Endothelial cell of coronary artery (primary cell): ENCODE results near the gene TMEM147. TPM values are rescaled to one million over a fixed set of nuclear protein-coding genes. Genes with fewer than 3 reads are reported as not detected.

Experiments used
- total RNA-seq: library from RNA; depleted of rRNA; stranded (reverse); fragments of >200 nt; gene quantifications from 2 replicates; pipeline ENCODE4 v1.2.3, GENCODE V29; 2014

Gene TMEM147
- 72.9 and 73.4 TPM in 2 replicates for total RNA-seq

GRCh38 chr19:35545001-35545854 is at the start of gene TMEM147:
Gene TMEM147, plus strand, starts transcription at chr19:35545626. Its CDS starts 114 bp downstream, at chr19:35545740.

GRCh38 chr19:35513628-35514281 is 31.7 kb upstream of the TMEM147 start, which contains the start of gene DMKN:
Gene DMKN, minus strand, starts transcription at chr19:35513649. Its CDS starts 174 bp downstream, at chr19:35513475.

GRCh38 chr19:35528218-35529038 is 17.0 kb upstream of the TMEM147 start, which contains the start of gene SBSN:
Gene SBSN, minus strand, starts transcription at chr19:35528311. Its CDS starts 30 bp downstream, at chr19:35528281.

GRCh38 chr19:35533201-35533821 is 12.1 kb upstream of the TMEM147 start, which contains the start of gene GAPDHS:
Gene GAPDHS, plus strand, starts transcription at chr19:35533456. Its CDS starts 72 bp downstream, at chr19:35533528.

GRCh38 chr19:35563207-35563829 is 17.9 kb downstream of the TMEM147 start, which contains the start of gene ATP4A:
Gene ATP4A, minus strand, starts transcription at chr19:35563658. Its CDS starts 29 bp downstream, at chr19:35563629.

GRCh38 chr19:35585848-35586247 is 40.4 kb downstream of the TMEM147 start, which contains the start of gene PMIS2:
Gene PMIS2, plus strand, starts transcription at chr19:35586173. Its CDS starts 87 bp downstream, at chr19:35586260.

Other genes with a start within 250 kb of the TMEM147 start
- gene CD22, start 216.4 kb upstream of the TMEM147 start, total RNA-seq, result not detected in 2 replicates
- gene FFAR1, start 197.7 kb upstream of the TMEM147 start, total RNA-seq, result not detected in 2 replicates
- gene FFAR3, start 187.2 kb upstream of the TMEM147 start, total RNA-seq, result not detected in 2 replicates
- not detected in 2 replicates for gene GPR42, start 174.6 kb upstream of the TMEM147 start, total RNA-seq
- not detected in 2 replicates for gene FFAR2, start 97.4 kb upstream of the TMEM147 start, total RNA-seq
- not detected in 2 replicates for gene KRTDAP, start 55.2 kb upstream of the TMEM147 start, total RNA-seq
- gene DMKN, start 32.0 kb upstream of the TMEM147 start, total RNA-seq, result not detected in 2 replicates
- gene SBSN, start 17.3 kb upstream of the TMEM147 start, total RNA-seq, result 0.09 TPM in 1 of 2 replicates, not detected in the other
- gene GAPDHS, start 12.2 kb upstream of the TMEM147 start, total RNA-seq, result not detected in 2 replicates
- not detected in 2 replicates for gene ATP4A, start 18.0 kb downstream of the TMEM147 start, total RNA-seq
- gene PMIS2, start 40.5 kb downstream of the TMEM147 start, total RNA-seq, result not detected in 2 replicates
- 6.5 and 6.7 TPM in 2 replicates for gene HAUS5, start 67.1 kb downstream of the TMEM147 start, total RNA-seq
- 35.3 and 36.1 TPM in 2 replicates for gene RBM42, start 83.4 kb downstream of the TMEM147 start, total RNA-seq
- 0.09 and 0.18 TPM in 2 replicates for gene ETV2, start 96.1 kb downstream of the TMEM147 start, total RNA-seq
- 365 and 476 TPM in 2 replicates for gene COX6B1, start 102.7 kb downstream of the TMEM147 start, total RNA-seq
- gene UPK1A, start 120.9 kb downstream of the TMEM147 start, total RNA-seq, result not detected in 2 replicates
- gene ZBTB32, start 158.9 kb downstream of the TMEM147 start, total RNA-seq, result not detected in 2 replicates
- gene KMT2B, start 172.4 kb downstream of the TMEM147 start, total RNA-seq, result 6.2 and 8.8 TPM in 2 replicates
- 0.09 and 1.3 TPM in 2 replicates for gene IGFLR1, start 196.8 kb downstream of the TMEM147 start, total RNA-seq
- 2.9 and 4.8 TPM in 2 replicates for gene U2AF1L4, start 199.8 kb downstream of the TMEM147 start, total RNA-seq
- gene PSENEN, start 200.0 kb downstream of the TMEM147 start, total RNA-seq, result 10.3 and 18.1 TPM in 2 replicates
- gene LIN37, start 202.9 kb downstream of the TMEM147 start, total RNA-seq, result 4.0 and 9.5 TPM in 2 replicates
- 0.09 and 2.8 TPM in 2 replicates for gene HSPB6, start 211.4 kb downstream of the TMEM147 start, total RNA-seq
- 2.2 and 2.3 TPM in 2 replicates for gene PROSER3, start 212.6 kb downstream of the TMEM147 start, total RNA-seq
- gene ARHGAP33, start 229.9 kb downstream of the TMEM147 start, total RNA-seq, result 1.3 and 1.4 TPM in 2 replicates